GM08714 (cell line): ENCODE data around the gene ANKS1B.

Experiments
- H3K4me3 ChIP-seq: fragments of 200-500 bp; sonication (Bioruptor generic); 2 replicates; pipeline ENCODE4 v1.5.1; 2014; ENCODE audit warnings: mild to moderate bottlenecking, low read length, inconsistent platforms
- ZNF274 ChIP-seq: IDR thresholded peaks from 2 replicates; pipeline ENCODE4 v1.6.1; 2012; ENCODE audit warnings: mild to moderate bottlenecking, low read depth, low read length

Gene ANKS1B

GRCh38 chr12:99151744-99152143 lies 833.0 kb downstream of the ANKS1B start:
- no peak for TF ChIP-seq ZNF274
- no peak overlapping the region for H3K4me3 ChIP-seq

- H3K4me3 ChIP-seq, result no peak overlapping the region
- TF ChIP-seq ZNF274, result no peak
Measured at GRCh38 chr12:99147130-99147529, 837.6 kb downstream of the ANKS1B start.

GRCh38 chr12:99146730-99147129 lies 838.0 kb downstream of the ANKS1B start:
- TF ChIP-seq ZNF274, result no peak
- H3K4me3 ChIP-seq, result no peak overlapping the region

- no peak overlapping the region for H3K4me3 ChIP-seq
- no peak for TF ChIP-seq ZNF274
Measured at GRCh38 chr12:99146185-99146584, 838.6 kb downstream of the ANKS1B start.

GRCh38 chr12:99142651-99143050 lies 842.1 kb downstream of the ANKS1B start:
- no peak overlapping the region for H3K4me3 ChIP-seq
- TF ChIP-seq ZNF274, result no peak

GRCh38 chr12:99140017-99140720 lies 844.6 kb downstream of the ANKS1B start:
- no peak for TF ChIP-seq ZNF274
- H3K4me3 ChIP-seq, result no peak overlapping the region

GRCh38 chr12:99138393-99138792 lies 846.3 kb downstream of the ANKS1B start:
- no peak for TF ChIP-seq ZNF274
- H3K4me3 ChIP-seq, result no peak overlapping the region

GRCh38 chr12:99137124-99137855 lies 847.4 kb downstream of the ANKS1B start:
- no peak overlapping the region for H3K4me3 ChIP-seq
- TF ChIP-seq ZNF274, result no peak

- TF ChIP-seq ZNF274, result no peak
- H3K4me3 ChIP-seq, result no peak overlapping the region
Measured at GRCh38 chr12:99136516-99136915, 848.2 kb downstream of the ANKS1B start.

- TF ChIP-seq ZNF274, result no peak
- H3K4me3 ChIP-seq, result no peak overlapping the region
Measured at GRCh38 chr12:99135376-99135775, 849.4 kb downstream of the ANKS1B start.

- H3K4me3 ChIP-seq, result no peak overlapping the region
- no peak for TF ChIP-seq ZNF274
Measured at GRCh38 chr12:99133401-99133800, 851.3 kb downstream of the ANKS1B start.

GRCh38 chr12:99131751-99132199 lies 853.0 kb downstream of the ANKS1B start:
- no peak overlapping the region for H3K4me3 ChIP-seq

GRCh38 chr12:99130808-99131553 lies 853.8 kb downstream of the ANKS1B start:
- TF ChIP-seq ZNF274, result no peak
- peak overlapping the region; percentile 44; the same call in 1 of the 2 replicates for H3K4me3 ChIP-seq

More at GRCh38 chr12:99131751-99132199, 853.0 kb downstream of the ANKS1B start:
- no peak for TF ChIP-seq ZNF274

- TF ChIP-seq ZNF274, result no peak
- H3K4me3 ChIP-seq, result no peak overlapping the region
Measured at GRCh38 chr12:99128246-99128802, 856.4 kb downstream of the ANKS1B start.
